K562 (cell line): ENCODE data around the gene CLK3. TPM values are rescaled to one million over a fixed set of nuclear protein-coding genes. Genes with fewer than 3 reads are reported as not detected.

ENCODE experiments used
- C11orf30 ChIP-seq: fragments of 450-650 bp; IDR thresholded peaks from 2 replicates; pipeline ENCODE4 v1.6.1; 2016; ENCODE audit warnings: low read depth, mild to moderate bottlenecking
- CHD4 ChIP-seq: fragments of 200-600 bp; sonication (generic); IDR thresholded peaks from 3 replicates; pipeline ENCODE4 v1.6.1; 2012; ENCODE audit warnings: low read depth, mild to moderate bottlenecking, mixed read lengths, low read length, inconsistent platforms; ENCODE audit not compliant: insufficient read depth, insufficient replicate concordance, poor library complexity, severe bottlenecking
- DMBX1 ChIP-seq: fragments of 250-450 bp; sonication (Bioruptor Pico); IDR thresholded peaks from 2 replicates; pipeline ENCODE4 v1.8.0; 2022; ENCODE audit warnings: inconsistent platforms, mild to moderate bottlenecking, moderate library complexity, borderline replicate concordance
- KLF6 ChIP-seq: fragments of 250-450 bp; sonication (Bioruptor Pico); IDR thresholded peaks from 2 replicates; pipeline ENCODE4 v1.4.0; 2020; ENCODE audit warnings: mild to moderate bottlenecking, moderate library complexity, borderline replicate concordance
- MAFF ChIP-seq: IDR thresholded peaks from 2 replicates; pipeline ENCODE4 v1.6.1; 2012; ENCODE audit warnings: low read length, improper control_type of control experiment
- SMC3 ChIP-seq: conservative IDR thresholded peaks from 2 replicates; pipeline ENCODE4 v1.6.1; 2011; ENCODE audit warnings: low read depth, low read length, improper control_type of control experiment; ENCODE audit not compliant: insufficient read depth
- ZFP1 ChIP-seq: fragments of 450-650 bp; formaldehyde crosslinking; IDR thresholded peaks from 2 replicates; pipeline ENCODE4 v1.4.0; 2020; ENCODE audit warnings: mild to moderate bottlenecking, mixed read lengths
- ZNF764 ChIP-seq: fragments of 250-450 bp; sonication (Bioruptor Pico); IDR thresholded peaks from 2 replicates; pipeline ENCODE4 v1.4.0; 2020; ENCODE audit warnings: low read depth, mild to moderate bottlenecking, moderate library complexity
- polyA plus RNA-seq, 8 experiments: library from polyadenylated mRNA; depleted of rRNA in 4 of 8; stranded (reverse) in 5 of 8; unstranded in 3 of 8; fragments of >200 nt; fragmentation: Nextera tagmentation in 2 of 8; fragmentation: Illumina TruSeq in 1 of 8; extraction: Ambion mirVana in 2 of 8; extraction: Trizol in 1 of 8; gene quantifications; 2 replicates each; pipeline versions ENCODE4 v1.2.1 to v1.2.3, GENCODE V29; 2011 to 2014; ENCODE audit warnings: inconsistent platforms in 1 of 8, missing spikeins in 1 of 8
- total RNA-seq, 7 experiments: library from RNA; depleted of rRNA in 6 of 7; stranded (reverse); fragments of >200 nt in 6 of 7; fragmentation: Illumina TruSeq in 2 of 7; extraction: Trizol in 2 of 7; gene quantifications; 2 replicates each; pipeline versions ENCODE4 v1.2.1 to v1.2.3, GENCODE V29; 2011 to 2021; ENCODE audit warnings: low replicate concordance in 1 of 7
- TF ChIP-seq, protein P1 (sequence below), 2 experiments: fragments of 450-650 bp; conservative IDR thresholded peaks; 2 replicates each; pipeline ENCODE4 v1.6.1; 2017; ENCODE audit warnings: mild to moderate bottlenecking in 2 of 2, moderate library complexity in 2 of 2
- TF ChIP-seq, protein P2 (sequence below): fragments of 450-650 bp; IDR thresholded peaks from 2 replicates; pipeline ENCODE4 v1.7.1; 2018; ENCODE audit warnings: mild to moderate bottlenecking, low read depth; ENCODE audit not compliant: partially characterized antibody
- TF ChIP-seq, protein P3 (sequence below): sonication (generic); formaldehyde crosslinking; IDR thresholded peaks from 2 replicates; pipeline ENCODE4 v1.8.0; 2022; ENCODE audit warnings: missing genetic modification reagents, mild to moderate bottlenecking, moderate library complexity, borderline replicate concordance
- TF ChIP-seq, protein P4 (sequence below): fragments of 200-400 bp; formaldehyde crosslinking; IDR thresholded peaks from 2 replicates; pipeline ENCODE4 v1.6.1; 2017; ENCODE audit warnings: mild to moderate bottlenecking, low read depth, low read length, moderate library complexity
- TF ChIP-seq, protein P5 (sequence below): fragments of 250-450 bp; sonication (Bioruptor Pico); IDR thresholded peaks from 2 replicates; pipeline ENCODE4 v1.4.0; 2020

Gene CLK3
- total and polyA plus RNA-seq, 9 of the 15 experiments (the other 6 are each of a cell fraction or from before 2014, with no cell fraction given): 1.2 to 95.2 (median 51.7) TPM

DNA sequence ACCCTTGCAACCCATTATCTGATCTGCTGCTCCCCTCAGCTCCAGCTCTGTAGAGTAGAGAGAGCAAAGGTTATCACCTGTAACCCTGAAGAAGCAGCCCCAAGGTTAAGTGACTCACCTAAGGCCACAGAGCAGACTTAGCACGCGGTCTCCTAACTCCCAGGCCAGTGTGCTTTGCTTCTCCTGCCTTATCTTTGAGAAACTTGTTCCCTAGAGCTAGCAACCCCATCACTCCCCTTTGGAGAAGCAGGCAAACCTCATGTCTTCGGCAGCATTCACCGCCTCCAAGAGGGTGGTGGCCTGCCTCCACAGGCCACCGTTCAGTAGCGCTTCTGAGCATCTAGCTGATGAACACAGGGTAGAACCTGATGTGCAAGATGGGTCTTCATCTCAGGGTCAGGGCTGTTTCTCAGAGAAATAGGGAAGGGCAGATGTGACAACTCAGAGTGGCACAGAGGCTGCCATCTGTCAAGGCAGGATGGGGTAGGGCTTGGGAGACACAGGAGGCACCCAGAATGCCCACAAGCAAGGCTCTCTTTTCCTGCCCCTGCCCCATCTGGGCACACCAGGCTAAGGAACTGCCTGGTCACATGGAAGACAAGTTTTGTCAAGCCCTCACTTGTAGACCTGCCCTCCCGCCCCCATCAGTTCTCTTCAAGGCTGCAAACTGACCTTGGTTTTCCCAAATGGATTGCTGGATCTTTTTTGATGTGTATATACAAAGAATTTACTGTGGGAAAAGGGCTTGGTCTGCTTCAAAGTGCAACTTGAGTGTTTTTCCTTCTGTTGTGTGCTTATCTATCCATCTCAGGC, 34.9 kb upstream of the CLK3 start (continued):
- TF ChIP-seq ZNF764 (no peak), MAFF (no peak), KLF6 (no peak), SMC3 (no peak), CHD4 (no peak), C11orf30 (no peak), ZFP1 (CRISPR knock-in tag) (no peak), DMBX1 (peak; percentile 31; the same call in 1 of the 2 replicates)
- TF ChIP-seq, protein P1, sequence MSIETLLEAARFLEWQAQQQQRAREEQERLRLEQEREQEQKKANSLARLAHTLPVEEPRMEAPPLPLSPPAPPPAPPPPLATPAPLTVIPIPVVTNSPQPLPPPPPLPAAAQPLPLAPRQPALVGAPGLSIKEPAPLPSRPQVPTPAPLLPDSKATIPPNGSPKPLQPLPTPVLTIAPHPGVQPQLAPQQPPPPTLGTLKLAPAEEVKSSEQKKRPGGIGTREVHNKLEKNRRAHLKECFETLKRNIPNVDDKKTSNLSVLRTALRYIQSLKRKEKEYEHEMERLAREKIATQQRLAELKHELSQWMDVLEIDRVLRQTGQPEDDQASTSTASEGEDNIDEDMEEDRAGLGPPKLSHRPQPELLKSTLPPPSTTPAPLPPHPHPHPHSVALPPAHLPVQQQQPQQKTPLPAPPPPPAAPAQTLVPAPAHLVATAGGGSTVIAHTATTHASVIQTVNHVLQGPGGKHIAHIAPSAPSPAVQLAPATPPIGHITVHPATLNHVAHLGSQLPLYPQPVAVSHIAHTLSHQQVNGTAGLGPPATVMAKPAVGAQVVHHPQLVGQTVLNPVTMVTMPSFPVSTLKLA (conservative IDR thresholded peaks at IDR 0.05): peak; percentile 30 to 69; a peak in 2 of 4 replicates
- TF ChIP-seq, protein P2, sequence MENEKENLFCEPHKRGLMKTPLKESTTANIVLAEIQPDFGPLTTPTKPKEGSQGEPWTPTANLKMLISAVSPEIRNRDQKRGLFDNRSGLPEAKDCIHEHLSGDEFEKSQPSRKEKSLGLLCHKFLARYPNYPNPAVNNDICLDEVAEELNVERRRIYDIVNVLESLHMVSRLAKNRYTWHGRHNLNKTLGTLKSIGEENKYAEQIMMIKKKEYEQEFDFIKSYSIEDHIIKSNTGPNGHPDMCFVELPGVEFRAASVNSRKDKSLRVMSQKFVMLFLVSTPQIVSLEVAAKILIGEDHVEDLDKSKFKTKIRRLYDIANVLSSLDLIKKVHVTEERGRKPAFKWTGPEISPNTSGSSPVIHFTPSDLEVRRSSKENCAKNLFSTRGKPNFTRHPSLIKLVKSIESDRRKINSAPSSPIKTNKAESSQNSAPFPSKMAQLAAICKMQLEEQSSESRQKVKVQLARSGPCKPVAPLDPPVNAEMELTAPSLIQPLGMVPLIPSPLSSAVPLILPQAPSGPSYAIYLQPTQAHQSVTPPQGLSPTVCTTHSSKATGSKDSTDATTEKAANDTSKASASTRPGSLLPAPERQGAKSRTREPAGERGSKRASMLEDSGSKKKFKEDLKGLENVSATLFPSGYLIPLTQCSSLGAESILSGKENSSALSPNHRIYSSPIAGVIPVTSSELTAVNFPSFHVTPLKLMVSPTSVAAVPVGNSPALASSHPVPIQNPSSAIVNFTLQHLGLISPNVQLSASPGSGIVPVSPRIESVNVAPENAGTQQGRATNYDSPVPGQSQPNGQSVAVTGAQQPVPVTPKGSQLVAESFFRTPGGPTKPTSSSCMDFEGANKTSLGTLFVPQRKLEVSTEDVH: no peak
- TF ChIP-seq, protein P3, sequence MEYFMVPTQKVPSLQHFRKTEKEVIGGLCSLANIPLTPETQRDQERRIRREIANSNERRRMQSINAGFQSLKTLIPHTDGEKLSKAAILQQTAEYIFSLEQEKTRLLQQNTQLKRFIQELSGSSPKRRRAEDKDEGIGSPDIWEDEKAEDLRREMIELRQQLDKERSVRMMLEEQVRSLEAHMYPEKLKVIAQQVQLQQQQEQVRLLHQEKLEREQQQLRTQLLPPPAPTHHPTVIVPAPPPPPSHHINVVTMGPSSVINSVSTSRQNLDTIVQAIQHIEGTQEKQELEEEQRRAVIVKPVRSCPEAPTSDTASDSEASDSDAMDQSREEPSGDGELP (CRISPR knock-in tag): peak; percentile 51; the same call in 1 of the 2 replicates
- TF ChIP-seq, protein P4, sequence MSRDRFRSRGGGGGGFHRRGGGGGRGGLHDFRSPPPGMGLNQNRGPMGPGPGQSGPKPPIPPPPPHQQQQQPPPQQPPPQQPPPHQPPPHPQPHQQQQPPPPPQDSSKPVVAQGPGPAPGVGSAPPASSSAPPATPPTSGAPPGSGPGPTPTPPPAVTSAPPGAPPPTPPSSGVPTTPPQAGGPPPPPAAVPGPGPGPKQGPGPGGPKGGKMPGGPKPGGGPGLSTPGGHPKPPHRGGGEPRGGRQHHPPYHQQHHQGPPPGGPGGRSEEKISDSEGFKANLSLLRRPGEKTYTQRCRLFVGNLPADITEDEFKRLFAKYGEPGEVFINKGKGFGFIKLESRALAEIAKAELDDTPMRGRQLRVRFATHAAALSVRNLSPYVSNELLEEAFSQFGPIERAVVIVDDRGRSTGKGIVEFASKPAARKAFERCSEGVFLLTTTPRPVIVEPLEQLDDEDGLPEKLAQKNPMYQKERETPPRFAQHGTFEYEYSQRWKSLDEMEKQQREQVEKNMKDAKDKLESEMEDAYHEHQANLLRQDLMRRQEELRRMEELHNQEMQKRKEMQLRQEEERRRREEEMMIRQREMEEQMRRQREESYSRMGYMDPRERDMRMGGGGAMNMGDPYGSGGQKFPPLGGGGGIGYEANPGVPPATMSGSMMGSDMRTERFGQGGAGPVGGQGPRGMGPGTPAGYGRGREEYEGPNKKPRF: no peak
- TF ChIP-seq, protein P5, sequence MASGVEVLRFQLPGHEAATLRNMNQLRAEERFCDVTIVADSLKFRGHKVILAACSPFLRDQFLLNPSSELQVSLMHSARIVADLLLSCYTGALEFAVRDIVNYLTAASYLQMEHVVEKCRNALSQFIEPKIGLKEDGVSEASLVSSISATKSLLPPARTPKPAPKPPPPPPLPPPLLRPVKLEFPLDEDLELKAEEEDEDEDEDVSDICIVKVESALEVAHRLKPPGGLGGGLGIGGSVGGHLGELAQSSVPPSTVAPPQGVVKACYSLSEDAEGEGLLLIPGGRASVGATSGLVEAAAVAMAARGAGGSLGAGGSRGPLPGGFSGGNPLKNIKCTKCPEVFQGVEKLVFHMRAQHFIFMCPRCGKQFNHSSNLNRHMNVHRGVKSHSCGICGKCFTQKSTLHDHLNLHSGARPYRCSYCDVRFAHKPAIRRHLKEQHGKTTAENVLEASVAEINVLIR (CRISPR knock-in tag): no peak
